Measurements from ENCODE around the gene HNRNPH2.

Gene HNRNPH2

GRCh38 chrX:101368800-101369199 is 39.2 kb upstream of the HNRNPH2 start:
- TF ChIP-seq, protein P1, sequence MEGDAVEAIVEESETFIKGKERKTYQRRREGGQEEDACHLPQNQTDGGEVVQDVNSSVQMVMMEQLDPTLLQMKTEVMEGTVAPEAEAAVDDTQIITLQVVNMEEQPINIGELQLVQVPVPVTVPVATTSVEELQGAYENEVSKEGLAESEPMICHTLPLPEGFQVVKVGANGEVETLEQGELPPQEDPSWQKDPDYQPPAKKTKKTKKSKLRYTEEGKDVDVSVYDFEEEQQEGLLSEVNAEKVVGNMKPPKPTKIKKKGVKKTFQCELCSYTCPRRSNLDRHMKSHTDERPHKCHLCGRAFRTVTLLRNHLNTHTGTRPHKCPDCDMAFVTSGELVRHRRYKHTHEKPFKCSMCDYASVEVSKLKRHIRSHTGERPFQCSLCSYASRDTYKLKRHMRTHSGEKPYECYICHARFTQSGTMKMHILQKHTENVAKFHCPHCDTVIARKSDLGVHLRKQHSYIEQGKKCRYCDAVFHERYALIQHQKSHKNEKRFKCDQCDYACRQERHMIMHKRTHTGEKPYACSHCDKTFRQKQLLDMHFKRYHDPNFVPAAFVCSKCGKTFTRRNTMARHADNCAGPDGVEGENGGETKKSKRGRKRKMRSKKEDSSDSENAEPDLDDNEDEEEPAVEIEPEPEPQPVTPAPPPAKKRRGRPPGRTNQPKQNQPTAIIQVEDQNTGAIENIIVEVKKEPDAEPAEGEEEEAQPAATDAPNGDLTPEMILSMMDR (IDR thresholded peaks at IDR 0.05; ENCODE audit: extremely low read depth, insufficient read depth, missing control alignments), result no peak
- in situ Hi-C loops (cut with MboI; ENCODE audit: low pct_unique_long_range_greater_than_20kb, low sequenced_read_pairs, unreplicated experiment), result no loop called here
- no peak for DNase-seq (ENCODE audit: low spot score)

DNA sequence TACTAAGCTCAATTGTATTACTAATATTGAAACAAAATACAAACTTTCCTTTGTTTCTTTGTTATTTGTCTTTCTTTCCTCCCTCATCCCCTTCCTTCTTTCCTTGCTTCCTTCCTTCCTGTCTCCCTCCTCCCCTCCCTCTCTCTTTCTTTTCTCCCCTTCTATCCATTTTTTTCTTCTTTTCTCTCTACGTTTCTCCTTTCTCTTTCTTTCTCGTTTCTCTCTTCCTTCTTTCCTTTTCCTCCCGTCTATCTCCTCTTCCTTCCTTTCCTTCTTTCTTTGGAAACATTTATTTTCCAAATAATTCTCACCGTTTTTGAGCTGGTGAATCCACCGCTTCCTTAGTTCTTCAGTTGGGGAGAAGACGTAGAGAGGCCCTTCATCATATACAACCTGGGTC is 38.3 kb upstream of the HNRNPH2 start:
- in situ Hi-C loops (cut with MboI; ENCODE audit: low pct_unique_long_range_greater_than_20kb, low sequenced_read_pairs, unreplicated experiment), result no loop called here
- TF ChIP-seq, protein P1 (IDR thresholded peaks at IDR 0.05; ENCODE audit: extremely low read depth, insufficient read depth, missing control alignments), result no peak
- no peak for DNase-seq (ENCODE audit: low spot score)

- DNase-seq (ENCODE audit: low spot score), result no peak
- in situ Hi-C loops (cut with MboI; ENCODE audit: low pct_unique_long_range_greater_than_20kb, low sequenced_read_pairs, unreplicated experiment), result no loop called here
- TF ChIP-seq, protein P1 (IDR thresholded peaks at IDR 0.05; ENCODE audit: extremely low read depth, insufficient read depth, missing control alignments), result no peak
Measured at GRCh38 chrX:101370888-101371504, 37.0 kb upstream of the HNRNPH2 start.

GRCh38 chrX:101377547-101377946 is 30.5 kb upstream of the HNRNPH2 start:
- DNase-seq (ENCODE audit: low spot score), result no peak
- in situ Hi-C loops (cut with MboI; ENCODE audit: low pct_unique_long_range_greater_than_20kb, low sequenced_read_pairs, unreplicated experiment), result no loop called here

DNA sequence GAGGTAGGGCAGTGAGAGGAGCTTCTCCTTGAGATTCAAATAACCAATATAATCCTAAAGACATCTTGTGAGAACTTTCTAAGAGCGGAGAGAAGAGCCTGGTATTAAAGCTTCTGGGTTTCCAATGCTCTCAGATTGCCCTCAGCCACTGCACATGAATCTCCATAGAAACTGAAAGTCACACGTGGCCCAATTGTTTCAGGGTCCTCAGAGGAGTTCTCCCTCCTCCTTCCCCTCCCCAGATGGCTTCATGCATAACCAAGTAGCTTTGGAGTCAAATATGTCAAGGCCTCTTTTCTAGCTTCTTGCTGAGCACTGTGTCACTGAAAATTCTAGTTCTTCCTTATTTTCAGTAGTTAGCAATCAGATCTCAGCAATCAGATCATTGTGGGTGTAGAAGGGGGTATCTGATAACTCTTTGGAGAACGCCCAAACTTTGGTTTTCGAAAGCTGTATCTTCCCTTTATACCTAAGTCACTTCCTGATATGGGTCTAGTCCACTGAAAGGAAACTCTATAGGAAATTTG is 24.3 kb upstream of the HNRNPH2 start:
- in situ Hi-C loops (cut with MboI; ENCODE audit: low pct_unique_long_range_greater_than_20kb, low sequenced_read_pairs, unreplicated experiment), result no loop called here
- TF ChIP-seq, protein P1 (IDR thresholded peaks at IDR 0.05; ENCODE audit: extremely low read depth, insufficient read depth, missing control alignments), result no peak
- peak; percentile 41 for DNase-seq (ENCODE audit: low spot score)

More at GRCh38 chrX:101377547-101377946, 30.5 kb upstream of the HNRNPH2 start:
- TF ChIP-seq, protein P1 (IDR thresholded peaks at IDR 0.05; ENCODE audit: extremely low read depth, insufficient read depth, missing control alignments), result no peak

- no peak for DNase-seq (ENCODE audit: low spot score)
- in situ Hi-C loops (cut with MboI; ENCODE audit: low pct_unique_long_range_greater_than_20kb, low sequenced_read_pairs, unreplicated experiment), result no loop called here
- TF ChIP-seq, protein P1 (IDR thresholded peaks at IDR 0.05; ENCODE audit: extremely low read depth, insufficient read depth, missing control alignments), result no peak
Measured at GRCh38 chrX:101385026-101385684, 22.9 kb upstream of the HNRNPH2 start.

Data from GM13977 (cell line).